ENCODE measurements around the gene CFAP57. TPM values are rescaled to one million over a fixed set of nuclear protein-coding genes. Genes with fewer than 3 reads are reported as not detected.
A peak's percentile ranks its signal among the peaks of the same experiment; 100 is the strongest.

The CFAP57 gene
- total and polyA plus RNA-seq, 9 of the 15 experiments (the other 6 are each of a cell fraction or from before 2014, with no cell fraction given) = 0.04 to 0.22 (median 0.07) TPM; not detected in 3

DNA sequence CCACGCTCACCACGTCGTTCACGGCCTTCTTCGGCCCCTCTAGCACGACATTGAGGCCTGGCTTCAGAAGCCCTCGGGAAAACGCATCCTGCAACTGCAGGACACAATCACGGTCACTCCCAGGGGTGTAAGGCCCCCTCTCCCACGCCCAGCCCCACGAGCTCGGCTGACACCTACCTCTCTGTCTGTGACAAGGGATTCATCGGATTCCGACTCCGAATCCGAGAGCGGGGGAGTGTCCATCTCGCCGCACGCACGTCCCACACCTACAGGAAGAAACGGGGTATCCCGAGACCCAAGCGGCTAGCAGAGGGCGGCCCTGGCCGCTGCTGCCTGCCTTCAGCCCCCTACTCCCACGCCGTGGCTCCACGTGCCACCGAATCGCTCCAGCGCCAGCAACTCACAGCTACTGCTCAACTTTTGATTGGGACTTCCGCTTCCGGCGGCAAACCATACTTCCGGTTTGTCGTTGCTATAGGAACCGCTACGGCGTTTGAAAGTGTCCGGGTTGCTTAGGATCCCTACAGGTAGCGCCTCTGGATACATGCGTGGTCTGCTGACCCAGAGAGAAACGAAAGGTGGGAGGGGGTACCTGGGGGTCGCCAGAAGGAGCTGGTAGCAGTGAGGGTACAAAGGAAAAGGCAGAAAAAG lies at the start of gene CFAP57, which contains the start of gene EBNA1BP2 (continued):
- TF ChIP-seq, protein P1, sequence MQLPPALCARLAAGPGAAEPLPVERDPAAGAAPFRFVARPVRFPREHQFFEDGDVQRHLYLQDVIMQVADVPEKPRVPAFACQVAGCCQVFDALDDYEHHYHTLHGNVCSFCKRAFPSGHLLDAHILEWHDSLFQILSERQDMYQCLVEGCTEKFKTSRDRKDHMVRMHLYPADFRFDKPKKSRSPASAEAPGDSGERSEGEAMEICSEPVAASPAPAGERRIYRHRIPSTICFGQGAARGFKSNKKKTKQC (CRISPR knock-in tag; IDR thresholded peaks at IDR 0.05) = peak; percentile 78; the same call in 1 of the 2 replicates
- TF ChIP-seq ZNF717 (CRISPR knock-in tag; IDR thresholded peaks at IDR 0.05) = no peak
- no peak for TF ChIP-seq SREBF1 (IDR thresholded peaks at IDR 0.05; ENCODE audit: borderline replicate concordance, low read depth, low read length)
- TF ChIP-seq OTX1 (CRISPR knock-in tag; IDR thresholded peaks at IDR 0.05) = no peak
- TF ChIP-seq CBFA2T2 (conservative IDR thresholded peaks at IDR 0.05) = no peak
- TF ChIP-seq COPS2 (conservative IDR thresholded peaks at IDR 0.05) = no peak
- TF ChIP-seq BCOR (IDR thresholded peaks at IDR 0.05) = no peak
- no peak for TF ChIP-seq KLF10 (CRISPR knock-in tag; IDR thresholded peaks at IDR 0.05)
- TF ChIP-seq, protein P2, sequence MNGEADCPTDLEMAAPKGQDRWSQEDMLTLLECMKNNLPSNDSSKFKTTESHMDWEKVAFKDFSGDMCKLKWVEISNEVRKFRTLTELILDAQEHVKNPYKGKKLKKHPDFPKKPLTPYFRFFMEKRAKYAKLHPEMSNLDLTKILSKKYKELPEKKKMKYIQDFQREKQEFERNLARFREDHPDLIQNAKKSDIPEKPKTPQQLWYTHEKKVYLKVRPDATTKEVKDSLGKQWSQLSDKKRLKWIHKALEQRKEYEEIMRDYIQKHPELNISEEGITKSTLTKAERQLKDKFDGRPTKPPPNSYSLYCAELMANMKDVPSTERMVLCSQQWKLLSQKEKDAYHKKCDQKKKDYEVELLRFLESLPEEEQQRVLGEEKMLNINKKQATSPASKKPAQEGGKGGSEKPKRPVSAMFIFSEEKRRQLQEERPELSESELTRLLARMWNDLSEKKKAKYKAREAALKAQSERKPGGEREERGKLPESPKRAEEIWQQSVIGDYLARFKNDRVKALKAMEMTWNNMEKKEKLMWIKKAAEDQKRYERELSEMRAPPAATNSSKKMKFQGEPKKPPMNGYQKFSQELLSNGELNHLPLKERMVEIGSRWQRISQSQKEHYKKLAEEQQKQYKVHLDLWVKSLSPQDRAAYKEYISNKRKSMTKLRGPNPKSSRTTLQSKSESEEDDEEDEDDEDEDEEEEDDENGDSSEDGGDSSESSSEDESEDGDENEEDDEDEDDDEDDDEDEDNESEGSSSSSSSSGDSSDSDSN (IDR thresholded peaks at IDR 0.05; ENCODE audit: borderline replicate concordance in 1 of 2, low read depth in 2 of 2, low read length in 2 of 2) = 0 out of 4 replicates have a peak, but pooled peaks of 1 of the 2 experiments have one; percentile 41
- TF ChIP-seq RBM14 (IDR thresholded peaks at IDR 0.05; ENCODE audit: borderline replicate concordance, insufficient read depth, low read depth, low read length) = no peak
- no peak for TF ChIP-seq TCFL5 (CRISPR knock-in tag; conservative IDR thresholded peaks at IDR 0.05)
- no peak for TF ChIP-seq BRD4 (IDR thresholded peaks at IDR 0.05)
- TF ChIP-seq YY1 (IDR thresholded peaks at IDR 0.05; ENCODE audit: borderline replicate concordance in 1 of 3, control insufficient read depth in 1 of 3, extremely low read depth in 1 of 3, insufficient read depth in 3 of 3, insufficient read length in 1 of 3, insufficient replicate concordance in 2 of 3, low read depth in 1 of 3, low read length in 2 of 3) = no peak
- TF ChIP-seq, protein P3, sequence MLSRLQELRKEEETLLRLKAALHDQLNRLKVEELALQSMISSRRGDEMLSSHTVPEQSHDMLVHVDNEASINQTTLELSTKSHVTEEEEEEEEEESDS (CRISPR knock-in tag; IDR thresholded peaks at IDR 0.05) = no peak
- TF ChIP-seq, protein P4, sequence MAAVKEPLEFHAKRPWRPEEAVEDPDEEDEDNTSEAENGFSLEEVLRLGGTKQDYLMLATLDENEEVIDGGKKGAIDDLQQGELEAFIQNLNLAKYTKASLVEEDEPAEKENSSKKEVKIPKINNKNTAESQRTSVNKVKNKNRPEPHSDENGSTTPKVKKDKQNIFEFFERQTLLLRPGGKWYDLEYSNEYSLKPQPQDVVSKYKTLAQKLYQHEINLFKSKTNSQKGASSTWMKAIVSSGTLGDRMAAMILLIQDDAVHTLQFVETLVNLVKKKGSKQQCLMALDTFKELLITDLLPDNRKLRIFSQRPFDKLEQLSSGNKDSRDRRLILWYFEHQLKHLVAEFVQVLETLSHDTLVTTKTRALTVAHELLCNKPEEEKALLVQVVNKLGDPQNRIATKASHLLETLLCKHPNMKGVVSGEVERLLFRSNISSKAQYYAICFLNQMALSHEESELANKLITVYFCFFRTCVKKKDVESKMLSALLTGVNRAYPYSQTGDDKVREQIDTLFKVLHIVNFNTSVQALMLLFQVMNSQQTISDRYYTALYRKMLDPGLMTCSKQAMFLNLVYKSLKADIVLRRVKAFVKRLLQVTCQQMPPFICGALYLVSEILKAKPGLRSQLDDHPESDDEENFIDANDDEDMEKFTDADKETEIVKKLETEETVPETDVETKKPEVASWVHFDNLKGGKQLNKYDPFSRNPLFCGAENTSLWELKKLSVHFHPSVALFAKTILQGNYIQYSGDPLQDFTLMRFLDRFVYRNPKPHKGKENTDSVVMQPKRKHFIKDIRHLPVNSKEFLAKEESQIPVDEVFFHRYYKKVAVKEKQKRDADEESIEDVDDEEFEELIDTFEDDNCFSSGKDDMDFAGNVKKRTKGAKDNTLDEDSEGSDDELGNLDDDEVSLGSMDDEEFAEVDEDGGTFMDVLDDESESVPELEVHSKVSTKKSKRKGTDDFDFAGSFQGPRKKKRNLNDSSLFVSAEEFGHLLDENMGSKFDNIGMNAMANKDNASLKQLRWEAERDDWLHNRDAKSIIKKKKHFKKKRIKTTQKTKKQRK (IDR thresholded peaks at IDR 0.05; ENCODE audit: borderline replicate concordance, low read depth, low read length) = no peak
- TF ChIP-seq, protein P5, sequence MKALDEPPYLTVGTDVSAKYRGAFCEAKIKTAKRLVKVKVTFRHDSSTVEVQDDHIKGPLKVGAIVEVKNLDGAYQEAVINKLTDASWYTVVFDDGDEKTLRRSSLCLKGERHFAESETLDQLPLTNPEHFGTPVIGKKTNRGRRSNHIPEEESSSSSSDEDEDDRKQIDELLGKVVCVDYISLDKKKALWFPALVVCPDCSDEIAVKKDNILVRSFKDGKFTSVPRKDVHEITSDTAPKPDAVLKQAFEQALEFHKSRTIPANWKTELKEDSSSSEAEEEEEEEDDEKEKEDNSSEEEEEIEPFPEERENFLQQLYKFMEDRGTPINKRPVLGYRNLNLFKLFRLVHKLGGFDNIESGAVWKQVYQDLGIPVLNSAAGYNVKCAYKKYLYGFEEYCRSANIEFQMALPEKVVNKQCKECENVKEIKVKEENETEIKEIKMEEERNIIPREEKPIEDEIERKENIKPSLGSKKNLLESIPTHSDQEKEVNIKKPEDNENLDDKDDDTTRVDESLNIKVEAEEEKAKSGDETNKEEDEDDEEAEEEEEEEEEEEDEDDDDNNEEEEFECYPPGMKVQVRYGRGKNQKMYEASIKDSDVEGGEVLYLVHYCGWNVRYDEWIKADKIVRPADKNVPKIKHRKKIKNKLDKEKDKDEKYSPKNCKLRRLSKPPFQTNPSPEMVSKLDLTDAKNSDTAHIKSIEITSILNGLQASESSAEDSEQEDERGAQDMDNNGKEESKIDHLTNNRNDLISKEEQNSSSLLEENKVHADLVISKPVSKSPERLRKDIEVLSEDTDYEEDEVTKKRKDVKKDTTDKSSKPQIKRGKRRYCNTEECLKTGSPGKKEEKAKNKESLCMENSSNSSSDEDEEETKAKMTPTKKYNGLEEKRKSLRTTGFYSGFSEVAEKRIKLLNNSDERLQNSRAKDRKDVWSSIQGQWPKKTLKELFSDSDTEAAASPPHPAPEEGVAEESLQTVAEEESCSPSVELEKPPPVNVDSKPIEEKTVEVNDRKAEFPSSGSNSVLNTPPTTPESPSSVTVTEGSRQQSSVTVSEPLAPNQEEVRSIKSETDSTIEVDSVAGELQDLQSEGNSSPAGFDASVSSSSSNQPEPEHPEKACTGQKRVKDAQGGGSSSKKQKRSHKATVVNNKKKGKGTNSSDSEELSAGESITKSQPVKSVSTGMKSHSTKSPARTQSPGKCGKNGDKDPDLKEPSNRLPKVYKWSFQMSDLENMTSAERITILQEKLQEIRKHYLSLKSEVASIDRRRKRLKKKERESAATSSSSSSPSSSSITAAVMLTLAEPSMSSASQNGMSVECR (CRISPR knock-in tag; IDR thresholded peaks at IDR 0.05) = peak; percentile 91

Data from K562 (cell line).